Tibial artery (tissue), 4 donors: ENCODE results near the gene TRPV4.

Source experiments
- DNase-seq, 2 donors: peaks; one replicate each; pipeline ENCODE4 v3.0.0-alpha.2; 2019
- H3K27ac ChIP-seq, 2 donors: fragments of 200-600 bp; sonication (generic) in 1 of 2; 1 replicate in 1 of 2; 2 replicates in 1 of 2; pipeline ENCODE4 v1.5.1; 2018 to 2019; ENCODE audit warnings: mild to moderate bottlenecking in 1 of 2
- H3K27me3 ChIP-seq, 2 donors: fragments of 200-600 bp; sonication (generic) in 1 of 2; one replicate each; pipeline versions ENCODE4 v1.5.1 to v1.6.0; 2016 to 2019
- H3K36me3 ChIP-seq, 3 donors: fragments of 200-600 bp; sonication (generic) in 2 of 3; one replicate each; pipeline ENCODE4 v1.5.1; 2016 to 2019; ENCODE audit warnings: mild to moderate bottlenecking in 2 of 3
- H3K4me1 ChIP-seq, 4 donors: fragments of 200-600 bp; sonication (generic) in 2 of 4; 1 replicate in 3 of 4; 2 replicates in 1 of 4; pipeline ENCODE4 v1.5.1; 2016 to 2019
- H3K4me3 ChIP-seq, 2 donors: fragments of 200-600 bp; sonication (generic) in 1 of 2; 1 replicate in 1 of 2; 2 replicates in 1 of 2; pipeline ENCODE4 v1.5.1; 2018 to 2019; ENCODE audit warnings: mild to moderate bottlenecking in 2 of 2
- H3K9me3 ChIP-seq, 3 donors: fragments of 200-600 bp; sonication (generic) in 1 of 3; one replicate each; pipeline ENCODE4 v1.5.1; 2016 to 2019
- CTCF ChIP-seq, 2 experiments: fragments of 200-600 bp in 1 of 2; fragments of 450-650 bp in 1 of 2; IDR thresholded peaks; one replicate each; pipeline ENCODE4 v1.5.1; 2017 to 2019; ENCODE audit warnings: antibody characterized with exemption in 2 of 2, mild to moderate bottlenecking in 1 of 2, moderate library complexity in 1 of 2
- intact Hi-C: fragments of 100-400 bp; cut with DNase I; formaldehyde crosslinking; loops from one replicate; pipeline ENCODE4 v1.15.0; 2023; ENCODE audit warnings: low total_unique reads

The TRPV4 gene

GRCh38 chr12:109827080-109827479 lies 6.1 kb downstream of the TRPV4 start:
- no peak overlapping the region for H3K4me3 ChIP-seq
- no peaks in the 10 kb centered on the region for H3K4me1 ChIP-seq
- H3K9me3 ChIP-seq: no peaks in the 10 kb centered on the region
- peaks cover 0 to 53% of the 10 kb centered on the region in 2 donors for H3K27me3 ChIP-seq
- H3K36me3 ChIP-seq: no peaks in the 10 kb centered on the region
- intact Hi-C loops: no loop called here
- no peak for TF ChIP-seq CTCF (IDR thresholded peaks at IDR 0.05)
- no peak for DNase-seq
- no peak overlapping the region for H3K27ac ChIP-seq

GRCh38 chr12:109824731-109825130 lies 8.5 kb downstream of the TRPV4 start:
- Histone ChIP-seq H3K27me3 (peaks cover 0 to 47% of the 10 kb centered on the region in 2 donors), H3K4me1 (peaks cover 0 to 3% (median 0%) of the 10 kb centered on the region in 4 donors), H3K27ac (no peak overlapping the region), H3K4me3 (no peak overlapping the region), H3K36me3 (no peaks in the 10 kb centered on the region), H3K9me3 (no peaks in the 10 kb centered on the region)
- DNase-seq: no peak
- no peak for TF ChIP-seq CTCF (IDR thresholded peaks at IDR 0.05)
- intact Hi-C loops: no loop called here

- Histone ChIP-seq H3K4me3 (no peak overlapping the region), H3K36me3 (no peaks in the 10 kb centered on the region), H3K27me3 (peaks cover 0 to 49% of the 10 kb centered on the region in 2 donors), H3K27ac (no peak overlapping the region), H3K4me1 (peaks cover 0 to 3% (median 0%) of the 10 kb centered on the region in 4 donors), H3K9me3 (no peaks in the 10 kb centered on the region)
- TF ChIP-seq CTCF (IDR thresholded peaks at IDR 0.05): no peak
- DNase-seq: no peak
- intact Hi-C loops: no loop called here
Measured at GRCh38 chr12:109822951-109823411, 10.2 kb downstream of the TRPV4 start.

- no peak overlapping the region for H3K4me3 ChIP-seq
- H3K9me3 ChIP-seq: no peaks in the 10 kb centered on the region
- no peak for TF ChIP-seq CTCF (IDR thresholded peaks at IDR 0.05)
- DNase-seq: no peak
- no peaks in the 10 kb centered on the region for H3K36me3 ChIP-seq
- peaks cover 0 to 52% of the 10 kb centered on the region in 2 donors for H3K27me3 ChIP-seq
- H3K27ac ChIP-seq: no peak overlapping the region
- peaks cover 0 to 3% (median 0%) of the 10 kb centered on the region in 4 donors for H3K4me1 ChIP-seq
- intact Hi-C loops: no loop called here
Measured at GRCh38 chr12:109822416-109822815, 10.8 kb downstream of the TRPV4 start.

- Histone ChIP-seq H3K27ac (no peak overlapping the region), H3K36me3 (no peaks in the 10 kb centered on the region), H3K4me1 (peaks cover 0 to 3% (median 0%) of the 10 kb centered on the region in 4 donors), H3K4me3 (no peak overlapping the region), H3K27me3 (peaks cover 0 to 53% of the 10 kb centered on the region in 2 donors), H3K9me3 (no peaks in the 10 kb centered on the region)
- DNase-seq: no peak
- intact Hi-C loops: no loop called here
- TF ChIP-seq CTCF (IDR thresholded peaks at IDR 0.05): no peak
Measured at GRCh38 chr12:109821968-109822367, 11.2 kb downstream of the TRPV4 start.
